Fibroblast of villous mesenchyme (primary cell): Measurements from ENCODE around the gene TIMP4. TPM values are rescaled to one million over a fixed set of nuclear protein-coding genes. Genes with fewer than 3 reads are reported as not detected.

Experiments
- DNase-seq: peaks from one replicate; pipeline ENCODE4 v3.0.0-alpha.2; 2010; ENCODE audit warnings: low read depth
- H3K4me3 ChIP-seq: 2 replicates; pipeline ENCODE4 v1.5.1; 2011; ENCODE audit warnings: low read depth, mild to moderate bottlenecking, low read length
- CTCF ChIP-seq: IDR thresholded peaks from 2 replicates; pipeline ENCODE4 v1.5.1; 2012; ENCODE audit warnings: low read depth, mild to moderate bottlenecking, low read length; ENCODE audit not compliant: insufficient read depth
- total RNA-seq: library from RNA; depleted of rRNA; stranded (reverse); fragments of >200 nt; gene quantifications from 2 replicates; pipeline ENCODE4 v1.2.3, GENCODE V29; 2012

TIMP4 gene
- total RNA-seq, 1 donor: 1.3 TPM

- DNase-seq: no peak
- H3K4me3 ChIP-seq: no peak overlapping the region
- TF ChIP-seq CTCF: no peak
Measured at GRCh38 chr3:12116870-12117269, 41.8 kb downstream of the TIMP4 start.

- no peak for DNase-seq
- no peak for TF ChIP-seq CTCF
- no peak overlapping the region for H3K4me3 ChIP-seq
Measured at GRCh38 chr3:12115849-12116248, 42.9 kb downstream of the TIMP4 start.

- no peak for TF ChIP-seq CTCF
- DNase-seq: no peak
Measured at GRCh38 chr3:12115104-12115503, 43.6 kb downstream of the TIMP4 start.

GRCh38 chr3:12114251-12114650 is 44.5 kb downstream of the TIMP4 start:
- no peak for DNase-seq
- no peak for TF ChIP-seq CTCF
- no peak overlapping the region for H3K4me3 ChIP-seq

More at GRCh38 chr3:12115104-12115503, 43.6 kb downstream of the TIMP4 start:
- H3K4me3 ChIP-seq: no peak overlapping the region

- H3K4me3 ChIP-seq: no peak overlapping the region
- DNase-seq: no peak
- TF ChIP-seq CTCF: no peak
Measured at GRCh38 chr3:12107071-12107713, 51.5 kb downstream of the TIMP4 start.

Other genes with a start within 250 kb of the TIMP4 start
- not detected in 2 replicates for gene SYN2, start 154.5 kb downstream of the TIMP4 start, total RNA-seq
- gene PPARG, start 130.2 kb upstream of the TIMP4 start, total RNA-seq: 3.5 and 4.7 TPM in 2 replicates